ENCODE data around the gene NT5DC4. TPM values are rescaled to one million over a fixed set of nuclear protein-coding genes. Genes with fewer than 3 reads are reported as not detected.

NT5DC4 gene
- total RNA-seq, 6 experiments from 2014 or later: not detected

GRCh38 chr2:112779598-112779997, 58.8 kb downstream of the NT5DC4 start:
- Mint-ChIP-seq H3K9me3 (no peaks in the 10 kb centered on the region), H3K27me3 (ENCODE audit: insufficient read depth) (no peaks in the 10 kb centered on the region), H3K36me3 (ENCODE audit: low read depth) (no peaks in the 10 kb centered on the region), H3K27ac (no peak overlapping the region), H3K4me3 (no peak overlapping the region), H3K4me1 (ENCODE audit: low read depth) (peaks cover 13% of the 10 kb centered on the region)
- TF ChIP-seq, protein P1, sequence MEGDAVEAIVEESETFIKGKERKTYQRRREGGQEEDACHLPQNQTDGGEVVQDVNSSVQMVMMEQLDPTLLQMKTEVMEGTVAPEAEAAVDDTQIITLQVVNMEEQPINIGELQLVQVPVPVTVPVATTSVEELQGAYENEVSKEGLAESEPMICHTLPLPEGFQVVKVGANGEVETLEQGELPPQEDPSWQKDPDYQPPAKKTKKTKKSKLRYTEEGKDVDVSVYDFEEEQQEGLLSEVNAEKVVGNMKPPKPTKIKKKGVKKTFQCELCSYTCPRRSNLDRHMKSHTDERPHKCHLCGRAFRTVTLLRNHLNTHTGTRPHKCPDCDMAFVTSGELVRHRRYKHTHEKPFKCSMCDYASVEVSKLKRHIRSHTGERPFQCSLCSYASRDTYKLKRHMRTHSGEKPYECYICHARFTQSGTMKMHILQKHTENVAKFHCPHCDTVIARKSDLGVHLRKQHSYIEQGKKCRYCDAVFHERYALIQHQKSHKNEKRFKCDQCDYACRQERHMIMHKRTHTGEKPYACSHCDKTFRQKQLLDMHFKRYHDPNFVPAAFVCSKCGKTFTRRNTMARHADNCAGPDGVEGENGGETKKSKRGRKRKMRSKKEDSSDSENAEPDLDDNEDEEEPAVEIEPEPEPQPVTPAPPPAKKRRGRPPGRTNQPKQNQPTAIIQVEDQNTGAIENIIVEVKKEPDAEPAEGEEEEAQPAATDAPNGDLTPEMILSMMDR (IDR thresholded peaks at IDR 0.05): no peak
- no peak for DNase-seq

GRCh38 chr2:112782234-112782799, 61.5 kb downstream of the NT5DC4 start:
- Mint-ChIP-seq H3K27me3 (ENCODE audit: insufficient read depth) (no peaks in the 10 kb centered on the region), H3K36me3 (ENCODE audit: low read depth) (no peaks in the 10 kb centered on the region), H3K4me1 (ENCODE audit: low read depth) (peaks cover 16% of the 10 kb centered on the region), H3K4me3 (no peak overlapping the region), H3K9me3 (no peaks in the 10 kb centered on the region), H3K27ac (no peak overlapping the region)
- DNase-seq: no peak
- TF ChIP-seq, protein P1 (IDR thresholded peaks at IDR 0.05): no peak

DNA sequence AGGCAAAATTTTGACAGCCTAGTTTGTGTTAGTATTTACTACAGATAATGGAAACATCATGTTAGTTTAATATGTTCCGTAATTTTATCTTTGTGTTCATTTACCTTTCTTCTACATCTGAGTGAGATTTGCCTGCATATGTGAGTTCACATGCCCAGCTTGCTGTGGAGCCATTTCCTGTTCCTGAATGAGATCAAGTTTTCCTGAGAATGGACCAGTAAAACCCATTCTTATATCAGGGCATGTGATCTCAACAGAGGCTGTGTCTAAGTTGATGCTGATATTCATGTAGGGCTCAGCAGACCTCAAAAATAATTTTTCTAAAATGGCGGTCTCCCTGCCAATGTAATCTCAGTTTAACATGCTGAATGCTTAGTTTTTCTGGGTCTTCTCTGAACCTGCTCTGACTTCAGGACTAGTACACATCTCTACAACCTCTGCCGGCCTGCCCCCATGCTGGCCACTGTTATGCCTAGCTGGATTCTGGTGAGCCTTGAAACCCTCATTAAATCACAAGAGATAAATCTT, 62.4 kb downstream of the NT5DC4 start:
- no peak overlapping the region for H3K27ac Mint-ChIP-seq
- H3K9me3 Mint-ChIP-seq: no peaks in the 10 kb centered on the region
- TF ChIP-seq, protein P1 (IDR thresholded peaks at IDR 0.05): no peak
- H3K4me1 Mint-ChIP-seq (ENCODE audit: low read depth): peaks cover 16% of the 10 kb centered on the region
- H3K36me3 Mint-ChIP-seq (ENCODE audit: low read depth): no peaks in the 10 kb centered on the region
- no peak overlapping the region for H3K4me3 Mint-ChIP-seq
- H3K27me3 Mint-ChIP-seq (ENCODE audit: insufficient read depth): no peaks in the 10 kb centered on the region
- no peak for DNase-seq

GRCh38 chr2:112784199-112785189, 63.7 kb downstream of the NT5DC4 start, which contains the start of gene IL1A:
Gene IL1A (minus strand): TSS chr2:112784493. CDS start chr2:112783770, 723 bp downstream.
- TF ChIP-seq, protein P1 (IDR thresholded peaks at IDR 0.05): no peak
- Mint-ChIP-seq H3K27ac (no peak within 1 kb of the TSS), H3K36me3 (ENCODE audit: low read depth) (no peaks in the 10 kb centered on the region), H3K9me3 (no peaks in the 10 kb centered on the region), H3K27me3 (ENCODE audit: insufficient read depth) (no peaks in the 10 kb centered on the region), H3K4me3 (peak within 1 kb of the TSS; percentile 44; the same call in 1 of the 2 replicates), H3K4me1 (ENCODE audit: low read depth) (peaks cover 16% of the 10 kb centered on the region)
- no peak for DNase-seq

DNA sequence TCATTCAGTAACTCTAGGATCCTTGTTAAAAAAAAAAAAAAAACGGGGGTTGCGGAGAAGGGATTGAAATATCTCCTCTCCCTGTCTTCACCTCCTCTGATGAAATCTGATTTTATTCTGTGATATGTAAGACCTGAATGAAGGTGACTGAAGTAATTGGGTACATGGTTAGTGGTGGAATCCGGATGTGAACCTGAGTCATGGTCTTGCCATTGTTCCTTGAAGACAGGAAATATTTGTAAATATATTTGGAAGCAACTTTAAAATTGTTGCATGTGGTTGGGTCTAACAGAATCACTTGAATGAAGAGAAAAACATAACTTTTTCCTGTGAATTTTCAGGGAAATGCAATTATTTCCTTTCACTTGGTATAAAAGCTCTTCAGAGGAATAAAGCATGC, 66.5 kb downstream of the NT5DC4 start:
- Mint-ChIP-seq H3K4me3 (no peak overlapping the region), H3K27ac (no peak overlapping the region), H3K27me3 (ENCODE audit: insufficient read depth) (no peaks in the 10 kb centered on the region), H3K9me3 (no peaks in the 10 kb centered on the region; the same call in 1 of the 2 replicates), H3K4me1 (ENCODE audit: low read depth) (peaks cover 22% of the 10 kb centered on the region), H3K36me3 (ENCODE audit: low read depth) (peaks cover 5% of the 10 kb centered on the region; the same call in 1 of the 2 replicates)
- DNase-seq: no peak
- TF ChIP-seq, protein P1 (IDR thresholded peaks at IDR 0.05): no peak
